ENCODE results near the gene WASHC3.
"Not testable (repeated sequence)": the region's sequence is repeated elsewhere in the genome, so short reads cannot be mapped to it uniquely, and the experiment has no call there.

WASHC3 gene, protein sequence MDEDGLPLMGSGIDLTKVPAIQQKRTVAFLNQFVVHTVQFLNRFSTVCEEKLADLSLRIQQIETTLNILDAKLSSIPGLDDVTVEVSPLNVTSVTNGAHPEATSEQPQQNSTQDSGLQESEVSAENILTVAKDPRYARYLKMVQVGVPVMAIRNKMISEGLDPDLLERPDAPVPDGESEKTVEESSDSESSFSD

DNA sequence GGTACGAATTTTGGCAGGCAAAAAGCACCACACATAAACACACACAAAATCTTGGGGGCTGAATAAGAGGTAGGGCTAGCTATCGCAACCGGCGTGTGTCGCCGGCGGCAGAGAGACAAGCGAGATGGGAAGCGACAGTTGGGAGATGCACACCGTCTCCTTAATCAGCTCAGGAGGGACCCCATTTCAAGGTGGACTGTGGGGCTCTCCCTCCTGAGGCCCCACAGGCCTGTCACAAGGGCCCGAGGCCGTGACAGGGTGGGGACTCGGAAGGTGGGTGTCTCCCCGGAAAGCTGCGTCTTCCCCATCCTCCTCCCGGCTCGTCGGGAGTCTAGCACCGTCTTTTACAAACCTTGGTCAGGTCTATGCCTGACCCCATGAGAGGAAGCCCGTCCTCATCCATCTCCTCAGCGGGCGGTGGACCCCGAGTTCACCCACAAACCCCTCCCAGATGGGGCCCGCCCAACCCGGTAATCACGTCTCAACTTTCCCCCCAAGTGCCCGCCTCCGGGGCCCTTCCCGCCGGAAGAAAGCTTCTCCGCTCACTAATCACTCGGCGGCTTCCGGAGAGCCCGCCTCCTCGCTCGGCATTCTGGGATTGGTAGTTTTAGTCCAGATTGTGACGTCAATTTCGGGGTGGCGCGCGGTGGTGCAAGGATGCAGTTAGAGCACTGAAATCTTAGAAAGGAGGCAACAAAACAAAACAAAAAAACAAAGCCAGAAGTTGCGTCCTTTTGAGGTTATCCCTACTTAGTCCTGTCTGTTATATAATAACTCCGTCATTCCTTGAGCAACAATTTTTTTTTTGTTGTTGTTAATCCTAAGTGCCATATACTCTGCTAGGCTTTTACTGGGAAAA, at the start of gene WASHC3:
TSS of gene WASHC3 (minus strand) at position 432 of the 859 bp plus-strand sequence. CDS start at position 403, 29 bp downstream.
- peak; percentile 91 for DNase-seq (ENCODE audit: low read depth in 2 of 2)

DNA sequence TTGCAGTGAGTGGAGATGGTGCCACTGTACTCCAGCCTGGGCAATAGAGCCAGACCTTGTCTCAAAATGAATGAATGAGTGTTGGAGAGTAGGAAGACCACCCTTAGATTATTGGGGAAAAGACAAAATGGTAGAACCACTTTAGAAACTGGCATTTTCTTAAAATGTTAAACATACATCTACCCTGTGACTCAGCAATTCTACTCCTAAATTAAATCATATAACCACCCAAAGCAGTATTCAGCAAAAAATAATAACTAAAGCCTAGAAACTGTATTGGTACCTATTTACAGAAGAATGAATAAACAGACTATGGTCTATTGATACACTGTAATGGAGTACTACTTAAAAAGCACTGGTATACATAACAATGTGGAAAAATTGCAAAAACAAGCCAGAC, 49.0 kb upstream of the WASHC3 start:
- DNase-seq (ENCODE audit: low read depth in 2 of 2): no peak

DNA sequence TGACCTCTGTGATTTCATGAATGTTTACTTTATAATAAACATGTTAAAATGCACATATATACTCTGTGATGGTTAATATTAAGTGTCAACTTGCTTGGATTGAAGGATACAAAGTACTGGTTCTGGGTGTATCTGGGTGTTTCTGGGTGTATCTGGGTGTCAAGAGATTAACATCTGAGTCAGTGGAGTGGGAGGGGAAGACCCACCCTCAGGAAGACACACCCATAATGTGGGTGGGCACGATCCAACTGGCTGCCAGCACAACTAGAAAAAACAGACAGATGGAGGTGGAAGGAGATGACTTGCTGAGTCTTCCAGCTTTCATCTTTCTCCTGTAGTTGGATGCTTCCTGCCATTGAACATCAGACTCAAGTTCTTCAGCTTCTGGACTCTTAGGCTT, 46.2 kb upstream of the WASHC3 start:
- no peak for DNase-seq (ENCODE audit: low read depth in 2 of 2)

DNA sequence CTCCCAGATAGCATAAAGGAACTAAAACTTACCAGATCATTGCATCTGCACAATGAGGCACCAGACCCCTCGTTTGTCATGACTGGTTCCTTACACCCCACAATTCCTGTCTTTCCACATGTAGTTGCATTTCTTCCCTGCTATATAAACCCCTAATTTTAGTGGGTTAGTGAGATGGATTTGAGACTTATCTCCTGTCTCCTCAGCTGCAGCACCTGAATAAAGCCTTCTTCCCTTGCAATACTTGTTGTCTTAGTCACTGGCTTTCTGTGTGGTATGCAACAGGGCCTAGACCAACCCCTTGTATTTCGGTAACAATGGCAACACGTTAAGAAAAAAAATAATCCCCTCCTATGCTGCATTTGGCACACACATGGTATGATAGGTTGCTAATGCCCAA, 45.1 kb upstream of the WASHC3 start:
- DNase-seq (ENCODE audit: low read depth in 2 of 2): no peak

DNA sequence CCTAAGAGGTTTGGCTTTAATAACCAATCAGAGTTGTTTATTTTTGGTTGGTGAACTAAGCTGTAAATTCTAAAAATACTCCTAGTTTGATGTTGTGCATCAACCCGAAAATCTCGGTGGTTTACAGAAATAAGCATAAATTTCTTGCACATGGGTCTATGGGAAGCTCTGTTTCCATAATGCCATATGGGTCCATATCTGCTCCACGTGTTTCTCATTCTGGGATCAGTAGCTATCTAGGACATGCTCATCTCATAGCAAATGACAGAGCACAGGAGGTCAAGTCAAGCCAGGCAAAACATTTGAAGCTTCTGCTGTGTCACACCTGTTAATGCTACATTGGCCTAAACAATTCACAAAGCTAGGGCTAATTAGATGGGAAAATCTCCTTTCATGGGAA, 35.1 kb upstream of the WASHC3 start:
- DNase-seq (ENCODE audit: low read depth in 2 of 2): no peak

DNA sequence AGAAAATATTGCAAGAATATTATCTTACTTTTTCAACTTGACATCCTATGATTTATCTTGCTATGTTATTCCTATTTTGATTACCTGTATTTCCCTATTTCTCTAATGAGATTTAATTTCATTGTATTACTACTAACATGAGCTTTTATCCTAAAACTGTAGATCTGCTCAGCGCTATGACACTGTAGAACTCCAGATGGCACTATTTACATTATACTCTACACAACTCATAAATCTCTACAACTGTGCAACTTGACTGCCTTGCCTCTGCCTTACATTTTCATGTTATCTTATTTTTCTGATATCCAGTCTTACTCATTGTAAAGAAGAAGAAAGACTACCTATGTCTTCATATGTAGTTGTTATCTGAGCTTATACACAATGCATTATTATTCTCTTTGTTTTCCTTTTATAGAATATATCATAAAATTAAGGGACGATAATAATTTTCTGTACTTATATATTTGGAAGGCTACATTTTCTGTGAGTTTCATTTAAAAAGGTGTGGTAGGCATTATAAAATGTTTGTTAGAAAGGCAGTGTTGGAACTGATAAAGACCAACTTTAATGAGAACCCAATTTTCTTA, 34.0 kb upstream of the WASHC3 start:
- no peak for DNase-seq (ENCODE audit: low read depth in 2 of 2)

DNA sequence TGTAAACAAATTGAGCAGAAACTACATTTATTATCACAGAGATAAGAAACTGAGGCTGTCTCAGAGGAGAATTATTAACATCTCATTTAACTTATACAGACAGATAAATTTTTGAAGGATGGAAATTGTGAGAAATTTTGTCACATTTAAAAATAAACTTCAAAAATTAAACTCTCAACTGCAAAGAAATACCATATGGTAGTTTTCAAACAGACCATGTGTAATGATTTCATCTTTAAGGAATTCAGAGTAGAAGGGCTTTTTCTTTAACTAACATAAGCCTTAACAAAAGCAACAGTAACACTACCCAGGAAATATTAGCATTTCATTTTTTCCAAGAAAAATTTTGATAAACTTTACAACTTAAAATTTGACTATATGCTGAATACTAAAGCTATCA, 31.5 kb upstream of the WASHC3 start:
- DNase-seq (ENCODE audit: low read depth in 2 of 2): no peak

DNA sequence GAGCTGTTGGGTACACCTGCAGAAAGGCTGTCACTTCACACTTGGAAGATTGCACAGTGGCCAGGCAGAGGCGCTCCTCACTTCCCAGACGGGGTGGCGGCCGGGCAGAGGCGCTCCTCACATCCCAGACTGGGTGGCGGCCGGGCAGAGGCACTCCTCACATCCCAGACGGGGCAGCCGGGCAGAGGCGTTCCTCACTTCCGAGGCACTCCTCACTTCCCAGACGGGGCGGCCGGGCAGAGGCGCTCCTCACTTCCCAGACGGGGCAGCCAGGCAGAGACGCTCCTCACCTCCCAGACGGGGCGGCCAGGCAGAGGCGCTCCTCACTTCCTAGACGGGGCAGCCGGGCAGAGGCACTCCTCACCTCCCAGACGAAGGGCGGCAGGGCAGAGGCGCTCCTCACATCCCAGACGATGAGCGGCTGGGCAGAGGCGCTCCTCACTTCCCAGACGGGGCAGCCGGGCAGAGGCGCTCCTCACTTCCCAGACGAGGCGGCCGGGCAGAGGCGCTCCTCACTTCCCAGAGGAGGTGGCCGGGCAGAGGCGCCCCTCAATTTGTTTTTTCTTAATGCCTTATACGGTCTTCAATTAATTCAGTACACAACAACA, 27.5 kb upstream of the WASHC3 start:
- not testable (repeated sequence) for DNase-seq (ENCODE audit: low read depth in 2 of 2)

DNA sequence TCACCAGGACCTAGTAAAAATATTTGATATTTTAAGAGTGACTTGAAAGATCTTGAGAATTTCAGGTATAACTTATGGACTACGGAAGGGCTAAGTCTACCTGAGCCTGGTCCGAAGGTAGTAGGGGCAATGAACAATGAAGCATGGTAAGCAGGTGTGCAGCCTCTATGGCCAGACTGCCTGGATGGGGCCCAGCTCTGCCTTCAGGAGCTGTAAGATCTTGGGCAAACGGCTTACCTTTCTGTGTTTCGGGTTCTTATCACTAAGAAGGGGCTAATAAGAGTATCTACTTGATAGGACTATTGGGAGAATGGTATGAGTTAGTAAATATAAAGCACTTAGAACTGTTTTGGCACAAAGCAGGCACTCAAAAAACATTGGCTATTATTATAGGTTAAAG, 19.1 kb upstream of the WASHC3 start:
- no peak for DNase-seq (ENCODE audit: low read depth in 2 of 2)

DNA sequence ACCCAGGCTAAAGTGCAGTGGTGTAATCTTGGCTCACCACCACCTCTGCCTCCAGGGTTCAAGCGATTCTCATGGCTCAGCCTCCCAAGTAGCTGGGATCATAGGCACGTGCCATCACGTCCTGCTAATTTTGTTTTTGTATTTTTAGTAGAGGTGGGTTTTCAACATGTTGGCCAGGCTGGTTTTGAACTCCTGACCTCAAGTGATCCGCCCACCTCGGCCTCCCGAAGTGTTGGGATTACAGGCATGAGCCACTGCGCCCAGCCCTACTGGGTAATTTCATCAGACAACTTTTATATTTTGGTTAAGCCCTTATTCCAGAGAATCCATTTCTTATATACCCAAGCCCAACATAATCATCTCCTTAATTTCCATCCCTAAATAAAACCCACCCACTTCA, 10.3 kb upstream of the WASHC3 start:
- DNase-seq (ENCODE audit: low read depth in 2 of 2): not testable (repeated sequence)

DNA sequence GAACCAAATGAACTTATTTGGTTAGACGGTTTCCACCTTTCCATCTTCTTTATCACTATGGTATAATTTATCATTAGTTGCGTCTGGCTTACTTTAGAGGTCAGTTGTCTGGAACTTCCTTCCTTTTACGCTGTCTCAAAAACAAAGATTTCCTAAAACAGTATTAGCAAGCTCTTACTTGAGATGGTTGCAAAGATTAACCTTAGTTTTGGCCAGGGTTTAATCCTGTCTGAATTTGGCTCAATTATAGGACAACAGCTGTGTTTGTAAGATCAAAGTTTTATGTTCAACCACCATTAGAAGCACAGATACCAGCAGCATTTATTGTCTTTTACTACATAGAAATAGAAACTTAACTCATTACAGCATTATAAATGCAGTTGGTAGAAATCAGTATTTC, 7.9 kb upstream of the WASHC3 start:
- no peak for DNase-seq (ENCODE audit: low read depth in 2 of 2)

DNA sequence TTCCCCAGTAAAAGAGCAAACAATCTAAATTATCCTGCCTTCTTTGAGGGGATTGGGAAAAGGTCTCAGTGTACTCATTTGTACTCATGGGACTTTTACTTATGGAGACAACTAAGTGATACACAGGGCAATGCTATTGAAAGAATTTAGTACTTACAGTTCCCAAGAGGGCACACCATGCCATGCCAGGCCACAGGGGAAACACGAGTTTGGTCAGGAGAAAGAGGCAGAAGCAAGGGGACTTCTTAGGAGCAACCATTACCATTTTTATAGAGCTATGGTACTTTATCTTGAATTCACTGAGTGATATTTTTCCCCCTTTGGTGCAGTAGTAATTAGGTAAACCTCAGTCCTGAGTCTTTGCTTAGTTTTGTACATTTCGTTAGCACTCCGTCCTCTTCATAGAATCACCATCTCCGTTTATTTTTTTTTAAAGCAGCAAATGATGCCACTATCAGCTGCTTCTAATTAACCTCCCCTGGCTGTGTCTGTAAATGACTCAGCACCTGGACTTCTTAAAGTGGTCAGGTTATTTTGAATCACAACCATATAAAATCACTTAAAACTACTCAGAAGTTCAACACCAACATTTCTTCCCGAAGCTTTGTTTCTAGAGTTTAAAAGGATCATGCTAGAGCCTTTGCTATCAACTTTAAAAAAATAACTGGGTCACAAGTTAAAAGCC, 5.9 kb upstream of the WASHC3 start:
- no peak for DNase-seq (ENCODE audit: low read depth in 2 of 2)

DNA sequence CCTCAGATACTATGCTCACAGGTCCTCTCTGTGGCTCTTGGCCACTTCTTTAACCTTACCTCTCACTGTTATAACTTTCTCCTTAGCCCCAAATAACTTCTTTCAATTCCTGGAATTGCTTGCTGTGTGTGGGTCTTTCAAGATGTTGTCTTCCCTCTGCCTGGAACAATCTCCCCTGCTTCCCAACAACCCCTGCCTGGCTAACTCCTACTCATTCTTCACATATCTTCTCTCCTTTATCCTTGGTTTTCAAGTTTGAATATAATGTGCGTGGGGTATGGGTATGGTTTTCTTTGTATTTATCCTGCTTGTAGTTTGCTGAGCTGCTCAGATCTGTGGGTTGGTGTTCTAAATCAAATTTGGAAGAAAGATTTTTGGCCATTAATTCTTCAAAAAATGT, 2.7 kb upstream of the WASHC3 start:
- no peak for DNase-seq (ENCODE audit: low read depth in 2 of 2)

DNA sequence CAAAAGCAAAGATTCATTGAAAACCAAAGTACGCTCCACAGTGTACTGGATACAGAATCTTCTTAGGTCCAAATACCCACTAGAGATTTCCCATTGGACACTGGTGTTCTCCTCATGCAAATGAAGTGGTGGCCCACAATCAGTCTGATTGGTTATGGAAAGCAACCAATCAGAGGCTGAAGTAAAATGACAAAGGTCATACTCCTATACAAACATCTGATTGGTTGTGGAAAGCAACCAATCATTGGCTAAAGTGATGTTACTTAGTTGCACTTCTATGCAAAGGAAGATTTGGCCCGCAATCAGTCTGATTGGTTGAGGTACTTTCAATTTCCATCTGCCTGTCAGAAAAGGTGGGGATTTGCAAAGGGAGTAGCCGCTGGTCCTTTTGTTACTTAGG, 1.3 kb upstream of the WASHC3 start:
- DNase-seq (ENCODE audit: low read depth in 2 of 2): no peak

DNA sequence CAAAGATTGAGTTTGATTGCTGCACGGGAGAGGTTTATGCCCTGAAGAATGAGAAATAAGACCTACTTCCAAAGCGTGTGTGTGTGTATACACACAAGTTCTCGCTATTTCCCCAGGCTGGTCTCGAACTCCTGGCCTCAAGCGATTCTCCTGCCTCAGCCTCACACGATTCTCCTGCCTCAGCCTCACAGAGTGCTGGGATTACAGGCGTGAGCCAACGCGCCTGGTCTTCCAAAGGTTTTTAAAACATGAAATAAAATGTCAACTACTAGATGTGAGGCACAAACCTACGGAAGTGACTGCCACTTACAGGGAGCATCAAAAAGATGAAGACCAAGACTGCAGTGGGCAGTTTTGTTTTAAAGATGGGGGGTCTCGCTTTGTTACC, 622 bp upstream of the WASHC3 start:
- no peak for DNase-seq (ENCODE audit: low read depth in 2 of 2)

DNA sequence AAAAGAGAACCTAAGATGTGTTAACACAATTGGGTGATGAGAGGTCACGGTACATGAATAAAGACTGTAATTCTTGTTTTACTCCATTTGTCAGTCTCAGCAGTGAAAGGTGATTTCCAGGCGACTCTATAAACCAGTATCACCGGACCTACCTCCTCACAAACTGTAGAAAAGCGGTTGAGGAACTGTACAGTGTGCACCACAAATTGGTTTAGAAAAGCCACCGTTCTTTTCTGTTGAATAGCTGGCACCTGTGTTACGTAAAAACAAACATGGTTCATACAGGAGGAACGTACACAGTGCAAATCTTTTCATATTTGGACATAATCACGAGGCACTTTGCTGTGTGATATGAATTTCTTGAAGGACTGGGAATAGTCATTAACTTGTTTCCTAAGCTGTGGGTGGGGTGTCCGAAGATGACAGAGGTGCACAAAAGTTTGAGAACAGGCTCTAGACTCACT, 663 bp downstream of the WASHC3 start:
- DNase-seq (ENCODE audit: low read depth in 2 of 2): no peak

DNA sequence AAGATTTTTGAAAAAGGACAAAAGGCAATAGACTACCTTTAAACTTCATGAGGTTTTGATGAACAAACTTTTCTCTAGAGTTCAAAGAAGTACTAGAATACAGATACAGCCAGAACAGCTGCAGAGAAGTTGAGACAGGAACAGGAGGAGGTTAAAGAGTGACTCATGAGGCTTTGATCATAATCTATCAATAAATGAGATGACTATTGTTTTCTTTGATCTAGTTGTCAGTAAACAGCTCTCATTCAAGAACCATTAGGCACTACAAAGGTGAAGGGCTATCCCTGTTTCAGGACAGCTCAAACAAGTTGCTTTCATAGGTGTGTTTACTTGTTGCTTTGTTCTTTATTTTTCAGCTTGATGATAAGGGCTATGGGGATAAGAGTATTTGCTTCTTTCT, 2.4 kb downstream of the WASHC3 start:
- no peak for DNase-seq (ENCODE audit: low read depth in 2 of 2)

DNA sequence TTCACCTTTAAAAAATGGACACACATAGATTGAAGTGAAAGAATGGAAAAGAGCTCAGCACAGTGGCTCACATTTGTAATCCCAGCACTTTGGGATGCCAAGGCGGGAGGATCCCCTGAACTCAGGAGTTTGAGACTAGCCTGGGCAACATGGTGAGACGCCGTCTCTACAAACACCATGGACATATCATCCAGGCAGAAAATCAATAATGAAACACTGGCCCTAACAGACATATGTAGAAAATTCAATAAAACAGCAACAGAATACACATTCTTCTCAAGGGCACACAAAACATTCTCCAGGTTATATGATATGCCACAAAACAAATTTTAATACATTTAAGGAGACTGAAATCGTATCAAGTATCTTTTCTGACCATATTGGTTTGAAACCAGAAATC, 7.4 kb downstream of the WASHC3 start:
- DNase-seq (ENCODE audit: low read depth in 2 of 2): no peak

DNA sequence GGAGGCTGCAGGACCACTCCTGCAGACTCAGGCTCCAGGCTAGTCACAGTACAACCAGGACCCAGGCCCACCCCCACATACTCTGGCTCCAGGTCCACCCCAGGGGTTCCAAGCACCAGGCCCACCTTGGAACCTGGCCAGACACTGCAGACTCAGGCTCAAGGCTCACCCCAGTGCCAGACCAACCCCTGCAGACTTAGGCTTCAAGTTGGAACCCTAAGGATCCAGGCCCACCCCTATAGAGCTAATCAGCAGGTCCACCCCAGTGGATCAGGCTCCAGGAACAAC, 8.8 kb downstream of the WASHC3 start:
- no peak for DNase-seq (ENCODE audit: low read depth in 2 of 2)

DNA sequence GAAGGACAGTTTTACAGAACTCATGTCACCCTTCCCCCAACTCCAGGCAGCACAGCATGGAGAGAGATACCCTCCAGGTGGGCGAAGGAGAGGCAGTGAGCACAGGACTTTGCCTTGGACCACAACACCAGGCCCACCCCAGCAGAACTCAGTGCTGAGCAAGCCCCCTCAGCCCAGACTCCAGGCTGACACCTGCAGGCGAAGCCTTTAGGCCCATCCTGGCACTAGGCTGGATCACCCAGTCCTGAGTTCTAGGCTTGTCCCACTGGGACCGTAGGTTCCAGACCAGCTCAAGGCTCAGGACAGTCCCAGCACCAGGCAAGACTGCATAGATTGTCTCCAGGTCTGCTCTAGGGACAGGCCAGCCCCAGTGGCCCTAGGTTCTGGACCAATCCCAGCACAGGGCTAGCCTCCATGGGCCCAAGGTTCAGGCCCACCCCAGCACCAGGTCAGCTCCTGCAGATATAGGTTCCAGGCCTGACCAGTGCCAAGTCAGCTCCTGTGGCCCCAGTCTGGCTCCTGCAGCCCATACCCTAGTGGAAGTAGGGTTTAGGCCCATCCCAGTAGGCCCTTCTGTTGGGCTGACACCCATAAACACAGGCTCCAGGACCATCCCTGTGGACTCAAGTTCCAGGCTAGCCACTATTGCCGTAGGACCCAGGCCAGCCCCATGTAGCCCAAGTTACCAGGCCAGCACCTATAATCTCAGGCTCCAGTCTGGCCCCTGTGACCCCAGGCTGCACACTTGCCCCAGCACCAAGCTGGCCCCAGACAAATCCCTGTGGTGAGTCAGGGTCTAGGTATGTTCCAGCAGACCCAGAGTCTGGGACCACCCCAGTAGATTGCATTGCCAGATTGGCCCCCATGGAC, 9.4 kb downstream of the WASHC3 start:
- DNase-seq (ENCODE audit: low read depth in 2 of 2): no peak

DNA sequence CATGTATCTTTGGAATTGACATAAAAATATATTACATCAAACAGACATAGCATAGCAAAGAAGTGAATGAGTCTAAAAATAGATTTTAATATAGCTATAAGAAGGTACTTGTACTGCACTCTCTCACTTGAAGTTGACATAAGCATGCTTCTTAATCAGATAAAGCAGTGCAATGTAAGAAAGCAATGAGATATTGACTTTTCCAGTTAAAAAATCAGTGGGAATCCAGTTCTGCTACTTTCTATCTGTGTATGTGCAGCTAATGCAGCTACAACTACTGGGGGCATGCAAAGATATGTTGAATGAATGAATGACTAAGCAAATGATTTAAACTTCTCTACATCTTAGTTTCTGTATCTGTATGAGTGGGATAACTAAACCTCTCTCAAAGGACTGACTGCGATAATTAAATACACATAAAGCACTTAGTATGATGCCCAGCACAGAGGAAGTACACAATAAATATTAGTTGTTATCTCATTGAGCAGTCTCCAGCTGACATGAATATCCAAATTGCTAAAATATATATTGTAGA, 10.3 kb downstream of the WASHC3 start:
- no peak for DNase-seq (ENCODE audit: low read depth in 2 of 2)

All from activated CD8-positive, alpha-beta memory T cell treated with anti-CD3 and anti-CD28 coated beads for 4 hours (primary cell).